Measurements from ENCODE around the gene ABCB6. TPM values are rescaled to one million over a fixed set of nuclear protein-coding genes. Genes with fewer than 3 reads are reported as not detected.

Gene ABCB6
- total RNA-seq (2022; extraction: Qiagen RNA extraction; ENCODE audit: low read depth), result 22.7 to 35.5 TPM (median 32.1 TPM) in 5 replicates

GRCh38 chr2:219218732-219219701 lies at the start of gene ABCB6:
Gene ABCB6 (minus strand): TSS chr2:219218958. CDS start chr2:219218673, 285 bp downstream.

GRCh38 chr2:219253753-219254589 lies 35.2 kb upstream of the ABCB6 start, which contains the start of gene TUBA4A:
Gene TUBA4A (minus strand): TSS chr2:219253918. CDS start chr2:219253858, 60 bp downstream.

GRCh38 chr2:219252900-219253752 lies 34.4 kb upstream of the ABCB6 start, which contains the start of gene TUBA4B:
Gene TUBA4B (plus strand): TSS chr2:219253243. CDS start chr2:219253408, 165 bp downstream.

GRCh38 chr2:219245148-219245898 lies 26.6 kb upstream of the ABCB6 start, which contains the start of the genes GLB1L and STK16:
Gene GLB1L (minus strand): TSS chr2:219245444. CDS start chr2:219243573, 1,871 bp downstream.
Gene STK16 (plus strand): TSS chr2:219245479. CDS start chr2:219246000, 521 bp downstream.

GRCh38 chr2:219229305-219230058 lies 10.7 kb upstream of the ABCB6 start, which contains the start of the genes ANKZF1 and ATG9A:
Gene ANKZF1 (plus strand): TSS chr2:219229806. CDS start chr2:219230258, 452 bp downstream.
Gene ATG9A (minus strand): TSS chr2:219229636. CDS start chr2:219228024, 1,612 bp downstream.

GRCh38 chr2:219206328-219207133 lies 12.2 kb downstream of the ABCB6 start, which contains the start of gene ZFAND2B:
Gene ZFAND2B (plus strand): TSS chr2:219206782. CDS start chr2:219206988, 206 bp downstream.

GRCh38 chr2:219177552-219178376 lies 41.0 kb downstream of the ABCB6 start, which contains the start of gene RETREG2:
Gene RETREG2 (plus strand): TSS chr2:219178275. CDS start chr2:219178353, 78 bp downstream.

GRCh38 chr2:219176818-219177551 lies 41.8 kb downstream of the ABCB6 start, which contains the start of gene CNPPD1:
Gene CNPPD1 (minus strand): TSS chr2:219176925. CDS start chr2:219176828, 97 bp downstream.

GRCh38 chr2:219169930-219170654 lies 48.7 kb downstream of the ABCB6 start, which contains the start of gene SLC23A3:
Gene SLC23A3 (minus strand): TSS chr2:219170029. CDS start chr2:219169984, 45 bp downstream.

GRCh38 chr2:219160186-219161017 lies 58.4 kb downstream of the ABCB6 start, which contains the start of gene NHEJ1:
Gene NHEJ1 (minus strand): TSS chr2:219160815. CDS start chr2:219158362, 2,453 bp downstream.

Other genes starting within 250 kb of the ABCB6 start
- gene FEV, start 233.8 kb downstream of the ABCB6 start, total RNA-seq (2022; extraction: Qiagen RNA extraction; ENCODE audit: low read depth), result 0.08 TPM in 1 of 5 replicates, not detected in the others
- gene CRYBA2, start 225.5 kb downstream of the ABCB6 start, total RNA-seq (2022; extraction: Qiagen RNA extraction; ENCODE audit: low read depth), result 0.44 TPM in 1 of 5 replicates, not detected in the others
- gene CFAP65, start 177.4 kb downstream of the ABCB6 start, total RNA-seq (2022; extraction: Qiagen RNA extraction; ENCODE audit: low read depth), result 0.10 to 0.34 TPM (median 0.14 TPM) in 5 replicates
- 0.09 to 0.21 TPM (median 0.13 TPM) in 4 of 5 replicates, not detected in the other for gene IHH, start 158.0 kb downstream of the ABCB6 start, total RNA-seq (2022; extraction: Qiagen RNA extraction; ENCODE audit: low read depth)
- gene NHEJ1, start 58.1 kb downstream of the ABCB6 start, total RNA-seq (2022; extraction: Qiagen RNA extraction; ENCODE audit: low read depth), result 14.2 to 17.9 TPM (median 15.0 TPM) in 5 replicates
- 0.37 to 0.72 TPM (median 0.44 TPM) in 5 replicates for gene SLC23A3, start 48.9 kb downstream of the ABCB6 start, total RNA-seq (2022; extraction: Qiagen RNA extraction; ENCODE audit: low read depth)
- gene CNPPD1, start 42.0 kb downstream of the ABCB6 start, total RNA-seq (2022; extraction: Qiagen RNA extraction; ENCODE audit: low read depth), result 35.6 to 47.6 TPM (median 44.4 TPM) in 5 replicates
- 63.3 to 90.6 TPM (median 87.4 TPM) in 5 replicates for gene RETREG2, start 40.7 kb downstream of the ABCB6 start, total RNA-seq (2022; extraction: Qiagen RNA extraction; ENCODE audit: low read depth)
- 17.9 to 24.2 TPM (median 22.6 TPM) in 5 replicates for gene ZFAND2B, start 12.2 kb downstream of the ABCB6 start, total RNA-seq (2022; extraction: Qiagen RNA extraction; ENCODE audit: low read depth)
- 42.0 to 54.7 TPM (median 49.5 TPM) in 5 replicates for gene ATG9A, start 10.7 kb upstream of the ABCB6 start, total RNA-seq (2022; extraction: Qiagen RNA extraction; ENCODE audit: low read depth)
- gene ANKZF1, start 10.8 kb upstream of the ABCB6 start, total RNA-seq (2022; extraction: Qiagen RNA extraction; ENCODE audit: low read depth), result 16.9 to 25.9 TPM (median 21.0 TPM) in 5 replicates
- gene GLB1L, start 26.5 kb upstream of the ABCB6 start, total RNA-seq (2022; extraction: Qiagen RNA extraction; ENCODE audit: low read depth), result 5.6 to 10.6 TPM (median 6.3 TPM) in 5 replicates
- gene STK16, start 26.5 kb upstream of the ABCB6 start, total RNA-seq (2022; extraction: Qiagen RNA extraction; ENCODE audit: low read depth), result 25.4 to 29.7 TPM (median 28.2 TPM) in 5 replicates
- gene TUBA4B, start 34.3 kb upstream of the ABCB6 start, total RNA-seq (2022; extraction: Qiagen RNA extraction; ENCODE audit: low read depth), result 0.23 to 0.57 TPM (median 0.27 TPM) in 5 replicates
- gene TUBA4A, start 35.0 kb upstream of the ABCB6 start, total RNA-seq (2022; extraction: Qiagen RNA extraction; ENCODE audit: low read depth), result 378 to 475 TPM (median 406 TPM) in 5 replicates
- 40.9 to 60.5 TPM (median 51.9 TPM) in 5 replicates for gene DNAJB2, start 60.4 kb upstream of the ABCB6 start, total RNA-seq (2022; extraction: Qiagen RNA extraction; ENCODE audit: low read depth)
- 0.86 to 2.1 TPM (median 0.92 TPM) in 5 replicates for gene PTPRN, start 90.4 kb upstream of the ABCB6 start, total RNA-seq (2022; extraction: Qiagen RNA extraction; ENCODE audit: low read depth)
- gene RESP18, start 113.8 kb upstream of the ABCB6 start, total RNA-seq (2022; extraction: Qiagen RNA extraction; ENCODE audit: low read depth), result not detected in 5 replicates
- 52.1 to 66.4 TPM (median 56.1 TPM) in 5 replicates for gene DNPEP, start 169.0 kb upstream of the ABCB6 start, total RNA-seq (2022; extraction: Qiagen RNA extraction; ENCODE audit: low read depth)
- gene DES, start 199.4 kb upstream of the ABCB6 start, total RNA-seq (2022; extraction: Qiagen RNA extraction; ENCODE audit: low read depth), result 0.05 to 0.17 TPM in 2 of 5 replicates, not detected in the others
- 5.0 to 7.9 TPM (median 6.9 TPM) in 5 replicates for gene SPEG, start 215.9 kb upstream of the ABCB6 start, total RNA-seq (2022; extraction: Qiagen RNA extraction; ENCODE audit: low read depth)